NCI-H82 (cell line): ENCODE measurements around the gene MAD1L1.
"Not testable (repeated sequence)": the region's sequence is repeated elsewhere in the genome, so short reads cannot be mapped to it uniquely, and the experiment has no call there.

Experiments used
- DNase-seq: peaks from one replicate; lab custom pipeline; 2025; lab: John Stamatoyannopoulos, UW

The MAD1L1 gene

GRCh38 chr7:1942243-1942940, 290.4 kb downstream of the MAD1L1 start:
- no peak for DNase-seq

DNA sequence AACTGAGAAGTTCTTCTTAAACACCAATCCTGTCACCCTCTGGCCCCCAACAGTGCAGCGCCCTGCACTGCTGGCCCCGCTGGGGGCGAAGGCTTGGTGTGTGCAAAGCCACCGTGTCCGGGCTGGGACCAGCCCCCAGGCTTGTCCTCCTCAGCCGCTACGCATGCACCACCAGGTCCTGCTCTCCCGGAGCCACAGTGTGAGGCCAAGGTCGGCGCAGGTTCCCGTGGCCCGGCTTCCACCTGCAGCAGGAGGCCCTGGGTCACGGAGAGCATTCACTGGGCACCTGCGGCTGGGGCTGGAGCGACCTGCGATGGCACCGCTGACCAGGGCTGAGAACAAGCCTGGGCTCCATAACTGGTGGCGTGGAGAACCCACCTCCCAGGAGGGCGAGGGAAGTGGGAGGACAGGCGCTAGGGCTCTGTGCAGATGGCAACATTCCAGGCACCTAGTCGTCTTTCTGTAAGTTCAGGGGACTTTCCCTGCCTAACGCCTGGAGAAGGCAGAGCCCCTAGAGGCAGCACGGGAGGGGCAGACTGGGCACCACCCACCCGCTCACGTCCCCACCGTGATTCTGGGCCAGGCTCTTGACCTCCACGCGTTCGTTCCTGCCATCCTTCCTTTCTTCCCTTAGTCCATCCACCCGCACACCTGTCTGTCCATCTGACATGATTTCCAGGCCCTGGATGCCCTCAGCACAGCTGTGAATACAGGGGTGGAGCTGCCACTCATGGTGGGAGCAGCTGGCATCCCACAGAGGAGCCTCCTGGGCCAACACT, 291.1 kb downstream of the MAD1L1 start:
- no peak for DNase-seq

DNA sequence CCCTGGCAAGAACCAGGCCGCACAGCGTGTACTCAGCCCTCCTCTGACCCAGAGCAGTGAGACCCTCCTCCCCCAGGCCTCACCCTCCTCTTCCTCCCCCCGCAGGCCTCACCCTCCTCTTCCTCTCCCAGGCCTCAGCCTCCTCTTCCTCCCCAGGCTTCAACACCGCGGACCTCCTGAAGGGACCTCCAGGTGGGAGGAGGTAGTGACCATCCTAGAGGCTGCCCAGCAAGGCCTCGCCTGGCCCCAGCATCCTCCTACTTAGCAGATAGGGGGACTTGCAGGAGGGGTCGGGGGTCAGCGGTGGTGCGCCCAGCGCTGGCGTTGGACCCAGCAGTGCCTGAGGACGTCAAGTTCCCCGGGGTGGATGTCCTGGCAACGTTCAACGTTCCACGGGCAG, 291.9 kb downstream of the MAD1L1 start:
- DNase-seq: no peak

DNA sequence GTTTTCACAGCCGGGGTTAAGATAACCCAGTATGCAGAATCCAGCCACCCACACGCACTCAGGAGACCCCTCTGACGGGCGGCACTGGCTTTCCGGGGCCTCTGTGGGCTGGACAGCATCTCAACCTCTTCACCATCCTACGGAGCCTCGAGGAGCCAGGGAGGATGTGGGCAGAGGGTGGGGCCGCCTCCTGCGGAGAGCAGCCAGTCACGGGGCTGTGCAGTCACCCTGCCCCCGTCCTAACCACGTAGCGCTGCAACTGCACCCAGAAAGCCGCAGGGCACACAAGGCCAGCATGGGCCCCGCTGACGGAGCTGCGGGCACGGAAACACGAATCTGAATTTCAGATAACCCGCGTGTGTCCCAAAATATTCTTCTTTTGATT, 292.4 kb downstream of the MAD1L1 start:
- no peak for DNase-seq

DNA sequence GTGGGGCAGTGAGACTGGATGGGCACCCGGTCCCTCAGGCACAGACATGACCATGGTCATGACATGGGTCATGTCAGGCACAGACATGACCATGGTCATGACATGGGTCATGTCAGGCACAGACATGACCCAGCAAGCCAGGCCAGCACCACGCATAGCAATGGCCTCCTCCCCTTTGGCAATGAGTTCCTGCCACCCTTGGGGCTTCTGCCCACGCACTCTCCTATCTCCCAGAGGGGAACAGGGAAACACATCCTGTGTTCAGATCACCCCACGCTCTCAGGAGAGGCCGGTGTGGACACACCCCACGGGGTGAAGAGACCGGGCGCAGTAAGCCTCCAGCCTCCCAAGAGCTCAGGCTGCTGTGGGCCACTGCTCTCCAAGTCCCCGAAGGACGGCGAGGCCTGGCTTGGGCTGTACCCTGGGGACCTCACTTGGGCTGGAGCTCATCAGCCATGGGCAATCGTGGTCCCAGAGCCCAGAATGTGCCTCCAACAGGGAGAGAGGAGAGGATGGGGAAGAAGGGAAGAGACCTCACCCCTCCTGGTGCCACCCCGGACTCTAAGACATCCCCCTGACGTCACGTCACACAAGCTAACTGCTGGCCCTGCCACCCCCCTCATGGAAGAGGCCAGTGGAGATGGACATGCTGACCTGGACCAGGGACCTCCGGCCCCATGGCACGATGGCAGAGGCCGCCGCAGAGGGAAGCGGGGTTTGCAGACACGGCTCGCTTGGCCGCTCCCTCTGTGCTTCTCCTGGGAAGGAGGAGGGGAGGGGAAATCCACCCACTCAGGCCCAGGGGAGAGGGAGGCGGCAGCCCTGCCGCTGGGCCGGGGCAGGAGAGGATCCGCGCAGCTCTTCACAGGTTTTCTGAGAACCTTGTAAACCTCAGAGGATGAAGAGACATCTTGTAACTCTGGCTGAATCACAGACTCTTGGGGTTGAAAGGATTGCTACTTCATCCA, 293.0 kb downstream of the MAD1L1 start:
- no peak for DNase-seq

DNA sequence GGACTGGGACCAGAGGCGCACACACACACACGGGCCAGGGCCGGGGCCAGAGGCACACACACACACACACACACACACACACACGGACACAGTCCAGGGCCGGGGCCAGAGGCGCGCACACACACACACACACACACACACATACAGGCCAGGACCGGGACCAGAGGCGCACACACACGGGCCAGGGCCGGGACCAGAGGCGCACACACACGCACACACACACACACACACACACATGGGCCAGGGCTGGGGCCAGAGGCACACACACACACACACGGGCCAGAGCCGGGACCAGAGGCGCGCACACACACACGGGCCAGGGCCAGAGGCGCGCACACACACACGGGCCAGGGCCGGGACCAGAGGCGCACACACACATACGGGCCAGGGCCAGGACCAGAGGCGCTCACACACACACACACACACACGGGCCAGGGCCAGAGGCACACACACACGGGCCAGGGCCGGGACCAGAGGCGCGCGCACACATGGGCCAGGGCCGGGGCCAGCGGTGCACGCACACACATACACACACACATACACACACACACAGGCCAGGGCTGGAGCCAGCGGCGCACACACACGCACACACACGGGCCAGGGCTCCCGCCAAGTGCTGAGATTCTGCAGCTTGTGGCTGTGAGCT, 293.8 kb downstream of the MAD1L1 start:
- no peak for DNase-seq

DNA sequence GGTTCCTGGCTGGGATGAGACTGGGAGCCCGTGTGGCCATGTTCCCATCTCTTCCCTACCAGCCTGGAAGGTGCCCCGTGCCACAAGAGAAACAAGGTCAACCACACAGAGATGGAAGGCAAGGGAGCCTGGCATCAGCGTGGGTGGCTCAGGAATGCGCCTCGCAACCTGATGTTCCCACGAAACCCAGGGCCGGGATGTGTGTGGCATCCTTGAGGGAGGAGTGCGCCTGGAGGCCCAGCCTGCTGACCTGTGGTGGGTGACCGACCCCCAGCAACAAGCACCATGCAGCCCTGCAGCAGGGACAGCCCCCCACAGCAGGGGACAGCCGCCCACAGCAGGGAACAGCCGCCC, 295.5 kb downstream of the MAD1L1 start:
- no peak for DNase-seq

GRCh38 chr7:1936531-1937251, 296.1 kb downstream of the MAD1L1 start:
- no peak for DNase-seq

DNA sequence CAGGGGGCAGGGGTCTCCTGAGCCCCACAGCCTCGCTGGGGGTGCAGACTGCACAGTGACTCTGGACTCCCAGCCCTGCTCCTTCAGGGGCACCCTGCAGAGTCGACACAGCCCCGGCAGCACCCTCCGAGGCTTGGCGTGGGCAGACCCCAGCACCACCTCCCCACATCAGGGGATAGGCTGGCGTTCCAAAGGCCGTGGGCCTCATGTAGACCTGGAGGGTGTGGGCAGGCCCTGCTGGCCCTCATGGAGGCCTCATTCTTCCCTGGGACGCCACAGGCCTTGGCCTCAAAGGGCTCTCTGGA, 296.8 kb downstream of the MAD1L1 start:
- no peak for DNase-seq

DNA sequence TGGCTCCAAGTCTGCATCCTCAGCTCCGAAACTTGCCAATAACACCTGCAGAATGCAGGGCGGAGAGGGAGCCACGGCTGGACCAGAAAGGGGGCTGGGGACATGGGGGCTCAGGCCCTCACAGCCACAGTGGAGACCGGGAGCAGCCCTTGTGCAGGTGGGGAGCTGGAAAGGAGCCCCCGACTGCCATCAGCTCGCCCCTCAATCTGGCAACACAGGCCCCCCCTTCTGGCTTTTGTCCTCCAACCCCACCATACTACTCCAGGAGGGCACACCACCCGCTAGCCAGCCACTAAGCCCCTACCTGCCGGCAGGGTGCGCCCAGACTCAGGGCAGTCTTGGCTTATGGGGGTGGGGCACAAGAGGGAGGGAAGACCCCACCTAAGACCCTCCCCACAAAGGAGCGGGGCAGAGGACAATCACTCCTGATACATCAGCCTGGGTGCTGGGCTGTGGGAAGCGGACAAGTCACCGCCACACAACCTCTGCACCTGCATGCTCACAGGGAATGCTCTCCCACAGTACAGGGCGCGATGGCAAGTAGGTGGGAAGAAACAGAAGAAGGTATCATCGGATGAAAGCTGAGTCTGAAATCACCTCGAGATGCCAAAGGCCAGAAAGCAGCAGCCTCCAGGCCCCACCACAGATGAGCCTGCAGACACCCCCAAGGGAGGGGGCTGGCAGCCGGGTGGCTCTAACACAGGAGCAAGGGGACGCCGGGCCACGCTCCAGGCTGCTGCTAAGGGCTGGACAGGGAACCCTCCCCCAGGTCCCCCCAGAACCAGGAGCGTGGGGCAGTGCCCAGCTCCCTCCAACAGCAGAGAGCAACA, 297.4 kb downstream of the MAD1L1 start:
- DNase-seq: no peak

DNA sequence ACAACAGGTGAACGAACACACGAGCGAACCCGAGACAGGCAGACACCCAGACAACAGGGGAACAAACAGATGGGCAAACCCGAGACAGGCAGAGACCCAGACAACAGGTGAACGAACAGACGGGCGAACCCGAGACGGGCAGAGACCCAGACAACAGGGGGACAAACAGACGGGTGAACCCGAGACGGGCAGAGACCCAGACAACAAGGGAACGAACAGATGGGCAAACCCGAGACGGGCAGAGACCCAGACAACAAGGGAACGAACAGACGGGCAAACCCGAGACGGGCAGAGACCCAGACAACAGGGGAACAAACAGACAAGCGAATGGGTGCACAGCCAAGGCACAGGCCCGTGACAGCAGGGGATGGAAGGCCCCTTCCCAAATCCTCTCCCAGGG, 298.0 kb downstream of the MAD1L1 start:
- DNase-seq: no peak

DNA sequence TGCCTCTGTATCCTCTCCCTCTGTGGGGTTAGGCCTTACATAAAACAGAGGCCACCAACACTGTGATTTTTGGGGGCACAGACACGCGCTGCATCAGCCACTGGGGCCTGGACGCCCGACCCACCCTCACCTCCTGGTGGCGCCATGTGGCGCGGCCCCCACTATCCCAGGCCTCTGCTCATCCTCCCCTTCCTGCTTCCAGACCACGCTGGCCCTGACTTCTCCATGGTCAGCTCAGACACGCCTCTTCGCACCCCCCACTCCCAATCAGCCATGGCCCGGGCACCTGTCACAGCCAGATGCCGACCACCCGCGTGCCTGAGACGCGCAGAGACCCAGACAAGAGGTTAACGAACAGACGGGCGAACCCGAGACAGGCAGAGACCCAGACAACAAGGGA, 298.7 kb downstream of the MAD1L1 start:
- DNase-seq: no peak

GRCh38 chr7:1933066-1933750, 299.5 kb downstream of the MAD1L1 start:
- peak; percentile 12 for DNase-seq

- DNase-seq: no peak
Measured at GRCh38 chr7:1931951-1932270, 300.8 kb downstream of the MAD1L1 start.

- DNase-seq: no peak
Measured at GRCh38 chr7:1931256-1931950, 301.3 kb downstream of the MAD1L1 start.

DNA sequence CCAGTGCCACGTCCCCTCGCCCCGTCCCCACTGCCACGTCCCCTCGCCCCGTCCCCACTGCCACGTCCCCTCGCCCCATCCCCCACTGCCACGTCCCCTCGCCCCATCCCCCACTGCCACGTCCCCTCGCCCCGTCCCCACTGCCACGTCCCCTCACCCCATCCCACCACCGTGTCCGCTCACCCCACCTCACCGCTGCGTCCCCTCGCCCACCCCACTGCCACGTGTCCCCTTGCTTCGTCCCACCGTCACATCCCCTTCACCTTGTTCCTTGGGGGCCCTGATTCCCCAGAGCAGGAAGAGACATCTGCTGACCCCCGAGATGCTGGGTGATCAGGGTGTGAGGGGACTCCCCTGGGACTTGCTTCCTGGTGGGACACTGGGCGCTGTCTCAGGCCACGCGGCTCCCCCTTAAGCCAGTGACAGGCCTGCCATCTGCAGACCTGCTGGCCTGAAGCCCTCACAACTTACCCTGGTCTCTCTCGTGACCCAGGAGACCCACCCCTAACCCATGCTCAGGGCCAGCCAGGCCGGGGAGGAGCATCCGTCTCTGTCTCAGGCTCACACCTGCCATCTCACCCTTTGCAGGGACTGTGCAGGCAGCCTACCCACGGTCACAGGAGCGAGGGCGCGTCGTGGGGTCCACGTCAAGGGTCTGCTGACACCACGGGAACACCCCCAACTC, 302.2 kb downstream of the MAD1L1 start:
- no peak for DNase-seq

GRCh38 chr7:1929349-1929925, 303.3 kb downstream of the MAD1L1 start:
- not testable (repeated sequence) for DNase-seq

- DNase-seq: no peak
Measured at GRCh38 chr7:1928645-1929348, 303.9 kb downstream of the MAD1L1 start.
